Testis (tissue), 2 donors: ENCODE measurements around the gene AATK.

Source experiments
- CTCF ChIP-seq, 3 experiments: fragments of 450-650 bp in 2 of 3; fragments of 200-600 bp in 1 of 3; sonication (generic) in 1 of 3; IDR thresholded peaks; one replicate each; pipeline ENCODE4 v1.5.1; 2016 to 2019; ENCODE audit warnings: antibody characterized with exemption in 3 of 3, mild to moderate bottlenecking in 2 of 3, moderate library complexity in 1 of 3
- POLR2A ChIP-seq: fragments of 450-650 bp; IDR thresholded peaks from one replicate; pipeline ENCODE4 v1.6.1; 2017; ENCODE audit warnings: antibody characterized with exemption, mild to moderate bottlenecking, moderate library complexity

- no peak for TF ChIP-seq POLR2A
- TF ChIP-seq CTCF (IDR thresholded peaks at IDR 0.05): no peak
Measured at GRCh38 chr17:81129711-81130367, 36.2 kb downstream of the AATK start.
